ENCODE results near the gene SKI. TPM values are rescaled to one million over a fixed set of nuclear protein-coding genes. Genes with fewer than 3 reads are reported as not detected.

Gene SKI
- total RNA-seq, 2 experiments from 2014 or later = 41.2 to 41.4 TPM

GRCh38 chr1:2349806-2350205 lies 121.7 kb downstream of the SKI start:
- DNase-seq (no peak), ATAC-seq (no peak)
- Mint-ChIP-seq H3K27ac (no peak overlapping the region), H3K4me3 (no peak overlapping the region), H3K9me3 (ENCODE audit: insufficient read depth) (no peaks in the 10 kb centered on the region), H3K4me1 (ENCODE audit: low read depth) (no peaks in the 10 kb centered on the region), H3K36me3 (ENCODE audit: low read depth) (no peaks in the 10 kb centered on the region), H3K27me3 (ENCODE audit: low read depth) (no peaks in the 10 kb centered on the region)
- CTCF ChIA-PET = no interaction called here
- POLR2A ChIA-PET = no interaction called here

- CTCF ChIA-PET = no interaction called here
Observed at GRCh38 chr1:2350501-2350900, 122.4 kb downstream of the SKI start.

GRCh38 chr1:2350911-2351655 lies 123.0 kb downstream of the SKI start:
- ChIA-PET POLR2A (no interaction called here), CTCF (no interaction called here)
- H3K4me3 Mint-ChIP-seq = no peak overlapping the region
- H3K36me3 Mint-ChIP-seq (ENCODE audit: low read depth) = no peaks in the 10 kb centered on the region
- H3K27ac Mint-ChIP-seq = no peak overlapping the region
- H3K27me3 Mint-ChIP-seq (ENCODE audit: low read depth) = no peaks in the 10 kb centered on the region
- no peak for ATAC-seq
- DNase-seq = no peak
- no peaks in the 10 kb centered on the region for H3K9me3 Mint-ChIP-seq (ENCODE audit: insufficient read depth)
- no peaks in the 10 kb centered on the region for H3K4me1 Mint-ChIP-seq (ENCODE audit: low read depth)

More at GRCh38 chr1:2350501-2350900, 122.4 kb downstream of the SKI start:
- Mint-ChIP-seq H3K36me3 (ENCODE audit: low read depth) (no peaks in the 10 kb centered on the region), H3K9me3 (ENCODE audit: insufficient read depth) (no peaks in the 10 kb centered on the region), H3K27ac (no peak overlapping the region), H3K27me3 (ENCODE audit: low read depth) (no peaks in the 10 kb centered on the region), H3K4me3 (no peak overlapping the region), H3K4me1 (ENCODE audit: low read depth) (no peaks in the 10 kb centered on the region)
- DNase-seq (no peak), ATAC-seq (no peak)
- POLR2A ChIA-PET = no interaction called here

- DNase-seq (no peak), ATAC-seq (no peak)
- Mint-ChIP-seq H3K36me3 (ENCODE audit: low read depth) (no peaks in the 10 kb centered on the region), H3K27ac (no peak overlapping the region), H3K9me3 (ENCODE audit: insufficient read depth) (no peaks in the 10 kb centered on the region), H3K27me3 (ENCODE audit: low read depth) (no peaks in the 10 kb centered on the region), H3K4me1 (ENCODE audit: low read depth) (no peaks in the 10 kb centered on the region), H3K4me3 (no peak overlapping the region)
- ChIA-PET POLR2A (no interaction called here), CTCF (no interaction called here)
Observed at GRCh38 chr1:2351723-2352122, 123.6 kb downstream of the SKI start.

- no peaks in the 10 kb centered on the region for H3K27me3 Mint-ChIP-seq (ENCODE audit: low read depth)
- DNase-seq (no peak), ATAC-seq (no peak)
- ChIA-PET CTCF (no interaction called here), POLR2A (no interaction called here)
- no peaks in the 10 kb centered on the region for H3K36me3 Mint-ChIP-seq (ENCODE audit: low read depth)
- no peak overlapping the region for H3K4me3 Mint-ChIP-seq
- no peak overlapping the region for H3K27ac Mint-ChIP-seq
- H3K9me3 Mint-ChIP-seq (ENCODE audit: insufficient read depth) = no peaks in the 10 kb centered on the region
- H3K4me1 Mint-ChIP-seq (ENCODE audit: low read depth) = no peaks in the 10 kb centered on the region
Observed at GRCh38 chr1:2352341-2352896, 124.3 kb downstream of the SKI start.

GRCh38 chr1:2352897-2353550 lies 124.9 kb downstream of the SKI start:
- CTCF ChIA-PET = no interaction called here
- DNase-seq (no peak), ATAC-seq (no peak)
- H3K4me3 Mint-ChIP-seq = no peak overlapping the region
- H3K27ac Mint-ChIP-seq = no peak overlapping the region
- POLR2A ChIA-PET = no interaction called here
- no peaks in the 10 kb centered on the region for H3K9me3 Mint-ChIP-seq (ENCODE audit: insufficient read depth)
- H3K36me3 Mint-ChIP-seq (ENCODE audit: low read depth) = no peaks in the 10 kb centered on the region
- H3K4me1 Mint-ChIP-seq (ENCODE audit: low read depth) = no peaks in the 10 kb centered on the region
- no peaks in the 10 kb centered on the region for H3K27me3 Mint-ChIP-seq (ENCODE audit: low read depth)

GRCh38 chr1:2353551-2354438 lies 125.7 kb downstream of the SKI start:
- H3K9me3 Mint-ChIP-seq (ENCODE audit: insufficient read depth) = no peaks in the 10 kb centered on the region
- ChIA-PET CTCF (interaction anchor here (0.9 kb wide), 1 partner anchor 31 kb away, joined by 3 read pairs; no protein-coding TSS in a partner anchor), POLR2A (no interaction called here)
- H3K27me3 Mint-ChIP-seq (ENCODE audit: low read depth) = no peaks in the 10 kb centered on the region
- H3K4me1 Mint-ChIP-seq (ENCODE audit: low read depth) = no peaks in the 10 kb centered on the region
- no peak overlapping the region for H3K4me3 Mint-ChIP-seq
- H3K27ac Mint-ChIP-seq = no peak overlapping the region
- no peaks in the 10 kb centered on the region for H3K36me3 Mint-ChIP-seq (ENCODE audit: low read depth)
- DNase-seq (no peak), ATAC-seq (no peak)

GRCh38 chr1:2354511-2355372 lies 126.6 kb downstream of the SKI start:
- ATAC-seq = no peak
- Mint-ChIP-seq H3K27me3 (ENCODE audit: low read depth) (no peaks in the 10 kb centered on the region), H3K27ac (no peak overlapping the region), H3K4me1 (ENCODE audit: low read depth) (no peaks in the 10 kb centered on the region), H3K4me3 (no peak overlapping the region), H3K9me3 (ENCODE audit: insufficient read depth) (no peaks in the 10 kb centered on the region), H3K36me3 (ENCODE audit: low read depth) (no peaks in the 10 kb centered on the region)
- POLR2A ChIA-PET = no interaction called here
- CTCF ChIA-PET = interaction anchor here (0.9 kb wide), 1 partner anchor 30 kb away, joined by 3 read pairs; no protein-coding TSS in a partner anchor
- DNase-seq = no peak

- ChIA-PET CTCF (no interaction called here), POLR2A (no interaction called here)
- Mint-ChIP-seq H3K4me3 (no peak overlapping the region), H3K9me3 (ENCODE audit: insufficient read depth) (no peaks in the 10 kb centered on the region), H3K4me1 (ENCODE audit: low read depth) (no peaks in the 10 kb centered on the region), H3K27ac (no peak overlapping the region), H3K36me3 (ENCODE audit: low read depth) (no peaks in the 10 kb centered on the region), H3K27me3 (ENCODE audit: low read depth) (no peaks in the 10 kb centered on the region)
- no peak for ATAC-seq
- DNase-seq = no peak
Observed at GRCh38 chr1:2355373-2356261, 127.5 kb downstream of the SKI start.

- no peak for ATAC-seq
- Mint-ChIP-seq H3K4me1 (ENCODE audit: low read depth) (no peaks in the 10 kb centered on the region), H3K27ac (no peak overlapping the region), H3K4me3 (no peak overlapping the region), H3K27me3 (ENCODE audit: low read depth) (no peaks in the 10 kb centered on the region), H3K36me3 (ENCODE audit: low read depth) (no peaks in the 10 kb centered on the region), H3K9me3 (ENCODE audit: insufficient read depth) (no peaks in the 10 kb centered on the region)
- POLR2A ChIA-PET = no interaction called here
- DNase-seq = no peak
- CTCF ChIA-PET = no interaction called here
Observed at GRCh38 chr1:2356401-2356800, 128.3 kb downstream of the SKI start.
